Erythroblast (primary cell): ENCODE results near the gene CLEC2B.

Experiments used
- GATA1 ChIP-seq: IDR thresholded peaks from 2 replicates; pipeline ENCODE4 v1.6.1; 2011; ENCODE audit warnings: low read depth, mild to moderate bottlenecking, control low read depth, low read length, moderate library complexity
- POLR2A ChIP-seq: IDR thresholded peaks from 2 replicates; pipeline ENCODE4 v1.6.1; 2011; ENCODE audit warnings: mild to moderate bottlenecking, low read length

DNA sequence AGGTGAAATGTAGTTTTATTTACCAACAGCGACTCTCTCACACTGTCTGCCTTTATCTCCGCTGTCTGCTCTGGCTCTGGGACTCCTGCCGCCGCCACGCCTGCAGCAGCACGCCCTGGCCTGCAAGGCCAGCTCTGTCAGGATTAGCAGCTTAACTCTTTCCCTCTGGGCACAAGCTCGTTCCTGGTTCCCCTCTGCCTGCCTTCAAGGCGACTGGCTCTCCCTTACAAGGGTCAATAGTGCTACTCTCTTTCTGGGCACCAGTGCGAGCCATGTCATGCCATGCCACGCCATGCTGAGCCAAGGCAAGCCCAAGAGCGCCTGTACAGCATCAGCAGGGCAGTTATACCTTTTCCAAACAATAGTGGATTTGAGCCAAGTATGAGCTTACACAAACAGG lies 3.6 kb upstream of the CLEC2B start:
- TF ChIP-seq POLR2A, result no peak
- no peak for TF ChIP-seq GATA1
